ENCODE measurements around the gene CGREF1. TPM values are rescaled to one million over a fixed set of nuclear protein-coding genes. Genes with fewer than 3 reads are reported as not detected.
A peak's percentile ranks its signal among the peaks of the same experiment; 100 is the strongest.

CGREF1 gene
- total RNA-seq: 10 to 100 TPM in 2 of 4 donors, 1 to 10 TPM in 2; 2.3 to 22.9 (median 9.7) TPM

GRCh38 chr2:27118525-27119329 lies at the start of gene CGREF1:
Gene CGREF1 (minus strand): TSS chr2:27119128. CDS start chr2:27104366, 14,762 bp downstream.
- intact Hi-C loops (cut with DNase I; ENCODE audit: low total_unique reads): no loop called here
- Histone ChIP-seq H3K27ac (no peak within 1 kb of the TSS), H3K9me3 (no peaks in the 10 kb centered on the region), H3K27me3 (no peaks in the 10 kb centered on the region), H3K4me1 (peaks cover 0 to 7% of the 10 kb centered on the region in 2 donors), H3K4me3 (peak within 1 kb of the TSS; percentile 33 to 43), H3K36me3 (no peaks in the 10 kb centered on the region)
- DNase-seq: no peak
- no peak for TF ChIP-seq CTCF (IDR thresholded peaks at IDR 0.05)
- peak in 1 of 2 donors; percentile 15 for TF ChIP-seq POLR2A (IDR thresholded peaks at IDR 0.05)

- no peaks in the 10 kb centered on the region for H3K9me3 ChIP-seq
- H3K4me1 ChIP-seq: no peaks in the 10 kb centered on the region
- no peaks in the 10 kb centered on the region for H3K36me3 ChIP-seq
- H3K27ac ChIP-seq: no peak overlapping the region
- TF ChIP-seq CTCF (IDR thresholded peaks at IDR 0.05): no peak
- TF ChIP-seq POLR2A (IDR thresholded peaks at IDR 0.05): no peak
- H3K4me3 ChIP-seq: no peak overlapping the region
- DNase-seq: no peak
- no peaks in the 10 kb centered on the region for H3K27me3 ChIP-seq
- intact Hi-C loops (cut with DNase I; ENCODE audit: low total_unique reads): no loop called here
Observed at GRCh38 chr2:27164960-27165763, 46.2 kb upstream of the CGREF1 start.

- Histone ChIP-seq H3K4me1 (no peaks in the 10 kb centered on the region), H3K27ac (no peak overlapping the region), H3K9me3 (no peaks in the 10 kb centered on the region), H3K27me3 (no peaks in the 10 kb centered on the region), H3K36me3 (no peaks in the 10 kb centered on the region), H3K4me3 (no peak overlapping the region)
- DNase-seq: no peak
- intact Hi-C loops (cut with DNase I; ENCODE audit: low total_unique reads): no loop called here
- TF ChIP-seq POLR2A (IDR thresholded peaks at IDR 0.05) (no peak), CTCF (IDR thresholded peaks at IDR 0.05) (no peak)
Observed at GRCh38 chr2:27162151-27163121, 43.5 kb upstream of the CGREF1 start.

GRCh38 chr2:27160191-27160590 lies 41.3 kb upstream of the CGREF1 start:
- intact Hi-C loops (cut with DNase I; ENCODE audit: low total_unique reads): no loop called here
- no peaks in the 10 kb centered on the region for H3K36me3 ChIP-seq
- no peak for DNase-seq
- H3K9me3 ChIP-seq: no peaks in the 10 kb centered on the region
- peaks cover under 1 to 2% of the 10 kb centered on the region in 2 donors for H3K4me1 ChIP-seq
- no peaks in the 10 kb centered on the region for H3K27me3 ChIP-seq
- no peak overlapping the region for H3K4me3 ChIP-seq
- H3K27ac ChIP-seq: no peak overlapping the region
- TF ChIP-seq POLR2A (IDR thresholded peaks at IDR 0.05): no peak
- no peak for TF ChIP-seq CTCF (IDR thresholded peaks at IDR 0.05)

All from uterus (tissue), 4 donors.